ENCODE results near the gene OR2Y1.
"Not testable (repeated sequence)": the region's sequence is repeated elsewhere in the genome, so short reads cannot be mapped to it uniquely, and the experiment has no call there.

Gene OR2Y1

DNA sequence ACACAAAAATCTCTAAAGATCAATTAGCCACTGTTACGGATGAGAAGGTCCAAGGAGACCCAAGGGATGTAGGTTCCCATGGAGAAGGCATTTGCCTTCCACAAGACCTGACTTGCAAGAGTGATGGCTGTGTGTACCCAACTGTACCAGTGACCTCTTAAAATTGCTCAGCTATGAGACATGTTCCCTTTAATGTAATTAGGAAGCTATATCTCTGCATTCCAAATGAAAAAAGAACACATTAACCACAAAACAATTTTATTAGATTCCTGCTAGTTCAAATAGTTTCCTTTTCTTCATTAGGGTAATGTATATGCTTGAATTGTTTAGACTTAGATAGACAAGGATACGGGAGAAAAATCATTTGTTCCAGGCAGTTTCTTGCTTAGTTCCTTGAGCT is 3.3 kb downstream of the OR2Y1 start:
- DNase-seq: no peak

DNA sequence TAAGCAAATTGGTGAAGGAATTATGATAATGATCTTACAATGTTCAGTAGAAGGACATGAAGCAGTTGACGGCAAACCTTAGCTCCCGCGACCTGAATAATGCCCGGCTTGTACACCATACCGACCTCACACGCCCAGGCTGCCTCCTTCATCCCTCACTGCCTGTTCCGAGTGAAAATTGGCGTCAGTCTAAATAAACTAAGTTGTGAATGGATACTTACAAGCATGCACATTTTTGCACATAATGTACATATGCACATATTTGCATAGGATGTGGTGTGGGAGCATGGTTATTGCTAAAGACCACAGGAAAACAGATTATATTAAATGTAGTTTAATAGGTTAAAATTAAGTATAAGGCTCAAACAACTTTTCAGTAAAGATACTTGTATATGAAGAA is 14.9 kb downstream of the OR2Y1 start:
- DNase-seq: no peak

DNA sequence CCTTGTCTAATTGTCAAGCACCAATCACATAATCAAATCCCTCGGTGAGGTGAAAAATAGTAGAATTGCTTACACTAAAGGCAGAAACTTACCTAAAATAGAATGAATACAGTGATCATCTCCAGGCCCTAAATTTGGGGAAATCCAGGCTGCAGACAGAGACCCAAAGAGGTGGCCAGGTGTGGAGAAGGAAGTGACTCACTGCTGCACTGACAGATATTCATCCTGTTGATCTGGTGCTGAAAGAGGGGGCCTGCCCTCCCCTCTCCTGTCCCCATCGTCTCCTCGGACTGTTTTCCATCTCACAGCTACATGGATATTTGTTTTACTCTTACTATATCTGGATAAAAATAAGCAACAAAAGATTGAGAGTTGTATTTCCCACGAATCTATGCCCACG is 15.9 kb downstream of the OR2Y1 start:
- DNase-seq: no peak

DNA sequence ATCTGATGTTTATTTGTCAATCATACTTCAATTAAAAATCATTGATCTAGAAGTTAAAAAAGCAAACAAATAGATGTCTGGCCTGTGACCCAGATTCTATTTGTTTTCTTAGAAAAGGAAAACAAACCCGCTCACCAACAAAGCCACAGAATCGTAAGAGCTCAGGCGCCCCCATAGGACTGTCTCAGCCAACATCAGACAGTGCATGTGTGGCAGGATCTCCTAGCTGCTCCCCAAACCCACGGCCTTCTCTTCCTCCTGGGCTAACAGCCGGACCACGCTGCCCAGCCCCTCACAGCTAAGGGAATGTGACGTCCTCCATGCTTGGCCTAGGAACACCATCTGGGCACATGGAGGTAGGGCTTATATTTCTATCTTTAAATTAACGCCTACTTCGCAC is 19.4 kb downstream of the OR2Y1 start:
- no peak for DNase-seq

DNA sequence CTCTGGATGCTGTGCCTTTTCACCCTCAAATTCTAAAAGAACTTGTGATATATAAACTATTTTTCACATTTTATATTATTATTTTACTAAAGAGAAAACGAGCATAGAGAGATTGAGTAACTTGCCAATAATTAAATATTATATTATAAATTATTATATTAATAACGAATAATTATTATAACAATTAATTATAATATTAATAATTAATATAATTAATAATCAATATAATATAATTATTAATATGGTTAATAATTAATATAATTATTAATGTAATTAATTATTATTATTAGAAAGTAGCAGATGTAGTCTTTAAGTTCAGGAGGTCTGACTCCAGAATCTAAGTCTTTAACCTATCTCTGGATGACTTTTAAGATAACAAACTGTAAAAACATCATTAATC is 20.1 kb downstream of the OR2Y1 start:
- no peak for DNase-seq

DNA sequence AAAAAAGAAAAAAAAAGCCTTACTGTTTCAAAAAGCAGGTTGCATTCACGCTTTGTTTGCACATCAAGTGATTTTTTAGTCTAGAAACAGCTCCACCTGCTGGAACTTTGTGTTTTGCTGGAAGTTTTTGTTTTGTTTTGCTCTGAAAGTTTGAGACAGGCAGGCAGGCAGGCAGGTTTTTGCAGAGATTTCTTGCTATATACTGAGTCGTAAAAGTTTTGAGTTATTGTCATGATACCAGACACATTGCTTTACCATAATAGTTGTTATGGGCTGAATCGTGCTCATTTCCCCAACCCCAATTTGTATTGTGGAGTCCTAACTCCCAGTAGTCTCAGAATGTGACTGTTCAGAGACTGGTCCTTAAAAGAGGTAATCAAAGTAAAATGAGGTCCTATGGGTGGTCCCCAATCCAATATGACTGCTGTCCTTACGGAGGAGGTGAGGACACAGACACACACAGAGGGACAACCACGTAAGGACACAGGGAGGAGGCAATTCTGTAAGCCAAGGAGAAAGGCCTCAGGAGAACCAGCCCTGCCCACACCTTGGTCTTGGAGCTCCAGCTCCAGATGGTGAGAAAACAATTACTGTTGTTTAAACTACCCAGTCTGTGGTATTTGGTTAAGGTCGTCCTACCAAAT is 20.9 kb downstream of the OR2Y1 start:
- no peak for DNase-seq

DNA sequence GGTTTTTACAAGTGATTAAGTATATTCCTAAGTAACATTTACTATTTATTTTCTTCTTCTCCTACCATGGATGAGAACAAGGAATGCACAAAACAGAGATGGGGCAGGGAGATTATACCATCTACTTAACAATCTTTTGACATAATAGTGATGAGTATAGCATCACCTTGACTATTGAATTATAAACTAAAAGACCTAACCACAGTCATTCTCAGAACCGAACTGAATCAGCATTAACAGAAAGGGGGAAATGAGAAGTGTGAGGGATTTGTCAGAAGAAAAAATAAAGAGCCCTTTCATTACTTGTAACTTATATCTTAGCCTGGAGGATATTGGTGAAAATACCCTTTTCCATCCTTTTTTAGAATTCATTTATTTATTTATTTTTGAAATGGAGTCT is 21.9 kb downstream of the OR2Y1 start:
- DNase-seq: no peak

DNA sequence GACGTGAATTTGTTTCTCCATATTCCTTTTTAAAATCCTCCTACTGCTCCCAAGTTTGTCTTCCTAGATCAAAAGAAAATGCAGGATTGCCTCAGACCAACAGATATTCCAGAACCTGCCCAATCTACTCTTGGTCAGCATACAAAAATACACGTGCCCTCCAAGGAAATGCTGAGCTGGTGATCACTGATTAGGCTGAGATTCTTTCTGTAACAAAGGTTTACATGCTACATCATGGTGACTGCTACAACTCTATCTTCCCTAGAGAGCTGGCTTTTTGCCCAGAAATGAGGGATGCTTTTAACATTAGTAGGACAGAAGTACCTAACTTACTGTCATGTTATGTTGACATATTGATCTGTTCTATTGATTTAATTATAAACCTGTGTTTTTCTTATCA is 35.5 kb downstream of the OR2Y1 start:
- no peak for DNase-seq

DNA sequence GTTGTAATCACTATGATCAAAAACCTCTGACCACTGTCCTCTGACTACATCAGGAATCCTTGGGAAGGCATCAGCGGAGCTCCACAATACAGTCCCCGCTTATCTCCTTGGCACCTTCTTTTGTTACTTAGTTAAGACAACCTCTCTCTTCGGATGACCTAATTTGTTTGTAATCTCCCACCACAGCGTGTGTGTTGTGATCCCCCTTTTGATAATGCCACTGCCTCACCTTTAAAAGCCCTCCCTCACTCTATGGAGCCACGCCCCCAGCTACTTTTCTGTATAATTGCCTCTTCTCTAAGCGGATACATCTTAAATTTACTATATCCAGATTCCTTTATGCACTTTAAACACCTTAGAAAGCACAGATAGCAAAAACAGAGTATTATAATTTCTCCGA is 35.9 kb downstream of the OR2Y1 start:
- no peak for DNase-seq

DNA sequence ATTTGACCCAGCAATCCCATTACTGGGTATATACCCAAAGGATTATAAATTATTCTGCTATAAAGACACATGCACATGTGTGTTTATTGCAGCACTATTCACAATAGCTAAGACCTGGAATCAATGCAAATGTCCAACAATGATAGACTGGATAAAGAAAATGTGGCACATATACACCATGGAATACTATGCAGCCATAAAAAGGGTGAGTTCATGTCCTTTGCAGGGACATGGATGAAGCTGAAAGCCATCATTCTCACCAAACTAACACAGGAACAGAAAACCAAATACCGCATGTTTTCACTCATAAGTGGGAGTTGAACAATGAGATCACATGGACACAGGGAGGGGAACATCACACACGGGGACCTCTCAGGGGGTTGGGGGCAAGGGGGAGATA is 36.5 kb downstream of the OR2Y1 start:
- not testable (repeated sequence) for DNase-seq

DNA sequence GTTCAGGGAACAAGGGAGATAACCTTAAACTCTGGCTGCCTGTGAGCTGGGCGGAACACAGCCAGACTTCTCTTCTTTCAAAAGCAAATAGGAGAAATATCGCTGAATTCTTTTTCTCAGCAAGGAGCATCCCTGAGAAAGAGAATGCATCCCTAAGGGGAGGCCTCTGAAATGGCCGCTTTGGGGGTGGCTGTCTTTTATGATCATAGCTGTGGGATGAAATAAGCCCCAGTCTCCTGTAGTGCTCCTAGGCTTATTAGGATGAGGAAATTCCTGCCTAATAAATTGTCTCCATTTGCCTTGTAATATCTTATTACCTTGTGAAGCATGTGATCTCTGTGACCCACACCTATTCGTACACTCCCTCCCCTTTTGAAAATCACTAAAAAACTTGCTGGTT is 39.4 kb downstream of the OR2Y1 start:
- DNase-seq: not testable (repeated sequence)

DNA sequence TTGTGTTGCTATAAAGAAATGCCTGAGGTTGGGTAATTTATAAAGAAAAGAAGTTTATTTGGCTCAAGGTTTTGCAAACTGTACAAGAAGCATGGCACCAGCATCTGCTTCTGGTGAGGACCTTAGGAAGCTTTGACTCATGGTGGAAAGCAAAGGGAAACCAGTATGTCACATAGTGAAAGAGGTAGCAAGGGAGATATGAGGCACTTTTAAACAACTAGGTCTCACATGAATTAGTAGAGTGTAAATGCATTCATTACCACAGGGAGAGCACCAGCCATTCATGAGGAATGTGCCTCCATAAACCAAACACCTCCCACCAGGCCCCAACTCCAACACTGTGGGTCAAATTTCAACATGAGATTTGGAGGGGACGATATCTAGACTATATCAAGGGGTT is 40.8 kb downstream of the OR2Y1 start:
- no peak for DNase-seq

DNA sequence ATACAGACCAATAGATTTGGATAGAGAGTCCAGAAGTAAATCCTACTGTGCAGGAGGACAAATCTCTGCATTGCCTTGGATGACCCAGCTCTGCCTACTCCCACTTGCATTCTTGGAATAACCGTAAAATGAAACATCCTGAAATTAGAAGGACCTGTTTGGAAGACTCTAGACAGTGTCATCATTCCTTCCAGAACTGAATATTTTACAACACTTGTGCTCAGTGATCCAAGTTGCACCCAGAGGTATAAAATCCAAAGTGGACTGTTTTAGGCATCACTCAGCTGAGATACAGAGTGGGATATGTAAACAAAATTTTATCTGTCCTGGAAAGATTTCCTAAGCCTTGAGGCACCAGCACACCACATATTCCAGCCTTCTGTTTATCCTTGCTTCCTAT is 43.7 kb downstream of the OR2Y1 start:
- no peak for DNase-seq

DNA sequence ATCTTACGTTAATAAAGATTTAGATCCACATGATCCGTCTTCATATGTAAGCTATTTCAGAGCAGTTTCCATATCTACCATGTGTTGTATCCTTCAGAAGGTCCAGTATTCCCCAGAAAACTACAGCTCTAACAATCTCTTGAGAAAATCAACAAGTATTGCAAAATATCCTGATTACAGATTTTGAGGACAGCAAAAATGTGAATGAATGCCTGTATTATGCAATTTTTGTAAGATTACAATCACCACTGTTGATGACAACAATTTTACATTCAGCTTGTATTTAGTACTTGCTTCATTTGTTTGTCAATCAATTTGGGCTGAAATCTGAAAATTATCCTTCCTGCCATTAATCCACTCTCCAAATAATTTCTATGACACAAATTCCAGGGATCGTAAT is 47.4 kb downstream of the OR2Y1 start:
- no peak for DNase-seq

DNA sequence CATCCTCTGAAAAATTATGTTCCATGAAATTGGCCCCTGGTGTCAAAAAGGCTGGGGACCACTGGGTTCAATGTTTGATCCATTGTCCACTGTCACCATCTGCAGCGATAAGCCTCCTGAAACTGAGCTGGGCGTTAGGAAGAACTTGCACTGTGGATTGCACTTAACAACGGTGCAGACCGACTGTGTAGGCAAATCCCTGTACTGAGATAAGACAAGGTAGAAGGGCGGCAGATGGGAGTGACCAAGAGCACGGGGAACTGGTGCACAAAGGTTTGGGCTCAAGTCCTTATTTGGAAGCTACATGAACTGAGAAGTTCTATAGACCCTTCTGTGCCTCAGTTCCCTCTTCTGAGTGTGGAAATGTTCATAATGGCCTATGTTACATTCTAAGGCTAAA is 48.8 kb downstream of the OR2Y1 start:
- DNase-seq: no peak

DNA sequence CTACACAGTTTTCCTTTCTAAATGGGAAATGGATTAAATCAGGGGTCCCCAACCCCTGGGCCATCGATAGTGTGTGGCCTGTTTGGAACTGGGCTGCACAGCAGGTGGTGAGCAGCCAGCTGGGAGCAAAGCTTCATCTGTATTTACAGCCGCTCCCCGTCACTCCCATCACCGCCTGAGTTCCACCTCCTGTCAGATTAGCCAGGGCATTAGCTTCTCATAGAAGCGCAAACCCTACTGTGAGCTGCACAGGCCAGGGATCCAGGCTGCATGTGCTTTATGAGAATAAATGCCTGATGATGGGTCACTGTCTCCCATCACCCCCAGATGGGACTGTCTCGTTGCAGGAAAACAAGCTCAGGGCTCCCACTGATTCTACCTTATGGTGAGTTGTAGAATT is 49.3 kb downstream of the OR2Y1 start:
- DNase-seq: no peak

DNA sequence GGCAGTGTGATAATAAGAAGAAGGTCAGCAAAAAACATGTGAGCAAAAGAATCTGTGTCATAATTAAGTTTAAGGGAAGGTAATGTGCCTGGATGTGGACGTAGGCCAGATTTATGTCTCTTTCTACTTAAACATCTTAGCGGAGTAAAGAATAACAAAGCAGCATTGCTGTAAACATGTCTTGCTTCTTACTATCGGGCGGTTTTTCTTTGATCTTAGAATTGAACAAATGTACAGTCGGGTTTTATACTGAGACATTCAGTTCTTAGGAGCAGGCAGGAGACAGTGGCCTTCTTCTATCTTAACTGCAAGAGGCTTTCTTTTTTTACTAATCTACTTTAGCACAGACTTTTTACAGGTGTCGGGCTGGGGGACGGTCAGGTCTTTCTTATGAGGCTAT is 50.1 kb downstream of the OR2Y1 start:
- DNase-seq: no peak

Data from CD4-positive, alpha-beta T cell treated with Interleukin-15 for 1 hour (primary cell).